ENCODE results near the gene ARFGEF2. TPM values are rescaled to one million over a fixed set of nuclear protein-coding genes. Genes with fewer than 3 reads are reported as not detected.
"Not testable (repeated sequence)": the region's sequence is repeated elsewhere in the genome, so short reads cannot be mapped to it uniquely, and the experiment has no call there.

ARFGEF2 gene
- total RNA-seq, 1 donor from 2014 or later = 39.1 TPM

- intact Hi-C loops (cut with DNase I) = no loop called here
- no peak for ATAC-seq
- no peak for DNase-seq (ENCODE audit: missing footprints)
Observed at GRCh38 chr20:49029203-49029602, 107.7 kb downstream of the ARFGEF2 start.

- intact Hi-C loops (cut with DNase I) = no loop called here
- DNase-seq (ENCODE audit: missing footprints) (no peak), ATAC-seq (peak; percentile 59)
Observed at GRCh38 chr20:49030954-49031619, 109.6 kb downstream of the ARFGEF2 start.

- DNase-seq (ENCODE audit: missing footprints) = no peak
- intact Hi-C loops (cut with DNase I) = no loop called here
- ATAC-seq = no peak
Observed at GRCh38 chr20:49032455-49032854, 110.9 kb downstream of the ARFGEF2 start.

- DNase-seq (ENCODE audit: missing footprints) (no peak), ATAC-seq (no peak)
- intact Hi-C loops (cut with DNase I) = no loop called here
Observed at GRCh38 chr20:49034070-49034732, 112.7 kb downstream of the ARFGEF2 start.

- intact Hi-C loops (cut with DNase I) = no loop called here
- ATAC-seq (no peak), DNase-seq (ENCODE audit: missing footprints) (no peak)
Observed at GRCh38 chr20:49037962-49038387, 116.5 kb downstream of the ARFGEF2 start.

GRCh38 chr20:49039854-49040253 is 118.3 kb downstream of the ARFGEF2 start:
- ATAC-seq (no peak), DNase-seq (ENCODE audit: missing footprints) (no peak)
- intact Hi-C loops (cut with DNase I) = no loop called here

- ATAC-seq = no peak
- intact Hi-C loops (cut with DNase I) = no loop called here
Observed at GRCh38 chr20:49043000-49043399, 121.5 kb downstream of the ARFGEF2 start.

GRCh38 chr20:49045440-49046086 is 124.1 kb downstream of the ARFGEF2 start:
- intact Hi-C loops (cut with DNase I) = no loop called here
- ATAC-seq (no peak), DNase-seq (ENCODE audit: missing footprints) (peak; percentile 80)

More at GRCh38 chr20:49043000-49043399, 121.5 kb downstream of the ARFGEF2 start:
- no peak for DNase-seq (ENCODE audit: missing footprints)

GRCh38 chr20:49046087-49046900 is 124.8 kb downstream of the ARFGEF2 start, which contains the start of gene CSE1L:
Gene CSE1L (plus strand): TSS chr20:49046312. CDS start chr20:49058464, 12,152 bp downstream.
- ATAC-seq = peak; percentile 98
- DNase-seq (ENCODE audit: missing footprints) = peak; percentile 98
- intact Hi-C loops (cut with DNase I) = no loop called here

- intact Hi-C loops (cut with DNase I) = no loop called here
- ATAC-seq (no peak), DNase-seq (ENCODE audit: missing footprints) (no peak)
Observed at GRCh38 chr20:49052334-49052733, 130.8 kb downstream of the ARFGEF2 start.

- DNase-seq (ENCODE audit: missing footprints) = no peak
- intact Hi-C loops (cut with DNase I) = no loop called here
- ATAC-seq = no peak
Observed at GRCh38 chr20:49054056-49054643, 132.6 kb downstream of the ARFGEF2 start.

GRCh38 chr20:49063279-49063678 is 141.8 kb downstream of the ARFGEF2 start:
- intact Hi-C loops (cut with DNase I) = no loop called here
- DNase-seq (ENCODE audit: missing footprints) = no peak
- ATAC-seq = no peak

- no peak for ATAC-seq
- DNase-seq (ENCODE audit: missing footprints) = no peak
- intact Hi-C loops (cut with DNase I) = no loop called here
Observed at GRCh38 chr20:49074521-49074920, 153.0 kb downstream of the ARFGEF2 start.

- ATAC-seq (no peak), DNase-seq (ENCODE audit: missing footprints) (no peak)
- intact Hi-C loops (cut with DNase I) = no loop called here
Observed at GRCh38 chr20:49078310-49078709, 156.8 kb downstream of the ARFGEF2 start.

GRCh38 chr20:49082295-49082694 is 160.8 kb downstream of the ARFGEF2 start:
- intact Hi-C loops (cut with DNase I) = loop anchor here (2.0 kb wide), 1 partner anchor 69 kb away; no protein-coding TSS in a partner anchor
- not testable (repeated sequence) for ATAC-seq; DNase-seq (ENCODE audit: missing footprints)

Data from Right ventricle myocardium inferior (tissue), 1 donor.